Gastroesophageal sphincter (tissue), 4 donors: ENCODE measurements around the gene SKIC8. TPM values are rescaled to one million over a fixed set of nuclear protein-coding genes. Genes with fewer than 3 reads are reported as not detected.

Experiments
- ATAC-seq: fragments of 150-250 bp; one replicate; pipeline ENCODE4 v1.9.1; 2016; ENCODE audit warnings: mild to moderate bottlenecking, moderate library complexity
- H3K27ac ChIP-seq, 4 donors: fragments of 200-600 bp; sonication (generic) in 3 of 4; 1 replicate in 3 of 4; 2 replicates in 1 of 4; pipeline ENCODE4 v1.5.1; 2016 to 2019
- H3K27me3 ChIP-seq: fragments of 200-600 bp; sonication (generic); one replicate; pipeline ENCODE4 v1.5.1; 2019
- H3K36me3 ChIP-seq, 2 donors: fragments of 200-600 bp; sonication (generic); one replicate each; pipeline ENCODE4 v1.5.1; 2019; ENCODE audit warnings: control low read depth in 1 of 2
- H3K4me1 ChIP-seq, 3 donors: fragments of 200-600 bp; sonication (generic); 1 replicate in 2 of 3; 2 replicates in 1 of 3; pipeline ENCODE4 v1.5.1; 2016 to 2019; ENCODE audit warnings: control low read depth in 2 of 3
- H3K4me3 ChIP-seq, 2 donors: fragments of 200-600 bp; sonication (generic); one replicate each; pipeline ENCODE4 v1.5.1; 2019; ENCODE audit warnings: mild to moderate bottlenecking in 1 of 2, moderate library complexity in 1 of 2
- H3K9me3 ChIP-seq, 3 donors: fragments of 200-600 bp; sonication (generic); one replicate each; pipeline ENCODE4 v1.5.1; 2017 to 2019; ENCODE audit warnings: control low read depth in 2 of 3
- CTCF ChIP-seq, 4 experiments: fragments of 200-600 bp in 2 of 4; fragments of 450-650 bp in 2 of 4; sonication (generic) in 1 of 4; IDR thresholded peaks; one replicate each; pipeline ENCODE4 v1.5.1; 2017 to 2019; ENCODE audit warnings: antibody characterized with exemption in 4 of 4, mild to moderate bottlenecking in 2 of 4, moderate library complexity in 2 of 4
- EP300 ChIP-seq: sonication (generic); formaldehyde crosslinking; IDR thresholded peaks from one replicate; pipeline ENCODE4 v1.6.1; 2017; ENCODE audit warnings: antibody characterized with exemption, mild to moderate bottlenecking
- POLR2A ChIP-seq, 2 donors: fragments of 450-650 bp; IDR thresholded peaks; one replicate each; pipeline ENCODE4 v1.6.1; 2017; ENCODE audit warnings: antibody characterized with exemption in 2 of 2, mild to moderate bottlenecking in 2 of 2, moderate library complexity in 1 of 2
- POLR2AphosphoS5 ChIP-seq: sonication (generic); formaldehyde crosslinking; IDR thresholded peaks from one replicate; pipeline ENCODE4 v1.6.1; 2017; ENCODE audit warnings: antibody characterized with exemption
- WGBS, 2 donors: methylation state at CpG; one replicate each; pipeline ENCODE4 v1.1.5; 2018; ENCODE audit warnings: low coverage in 1 of 2; 5-methylcytosine and 5-hydroxymethylcytosine counted together
- total RNA-seq, 4 donors: library from RNA; depleted of rRNA; stranded (reverse); fragments of >200 nt; gene quantifications; one replicate each; pipeline ENCODE4 v1.1.0, GENCODE V29; 2016

The SKIC8 gene
- total RNA-seq, 4 donors from 2014 or later = 31.1 to 59.0 (median 44.4) TPM

GRCh38 chr15:78342021-78342420, 42.6 kb upstream of the SKIC8 start:
- TF ChIP-seq POLR2AphosphoS5 = no peak
- TF ChIP-seq POLR2A (IDR thresholded peaks at IDR 0.05) = no peak
- TF ChIP-seq EP300 = no peak
- TF ChIP-seq CTCF (IDR thresholded peaks at IDR 0.05) = no peak
- Histone ChIP-seq H3K9me3 (no peaks in the 10 kb centered on the region), H3K27ac (no peak overlapping the region), H3K4me1 (peaks cover 0 to 16% (median 0%) of the 10 kb centered on the region in 3 donors), H3K27me3 (peaks cover 88% of the 10 kb centered on the region), H3K36me3 (no peaks in the 10 kb centered on the region), H3K4me3 (no peak overlapping the region)
- ATAC-seq = no peak
- 64 to 71% methylated on average over 1 to 5 of the region's 5 CpGs for WGBS, 2 donors

- Histone ChIP-seq H3K36me3 (no peaks in the 10 kb centered on the region), H3K4me1 (peaks cover 0 to 16% (median 0%) of the 10 kb centered on the region in 3 donors), H3K4me3 (no peak overlapping the region), H3K27ac (no peak overlapping the region), H3K9me3 (no peaks in the 10 kb centered on the region), H3K27me3 (peaks cover 89% of the 10 kb centered on the region)
- no peak for TF ChIP-seq EP300
- no peak for ATAC-seq
- 13 to 23% methylated on average over 18 to 21 of the region's 53 CpGs for WGBS, 2 donors
Measured at GRCh38 chr15:78341057-78341987, 41.9 kb upstream of the SKIC8 start.

- TF ChIP-seq CTCF (IDR thresholded peaks at IDR 0.05) (no peak), POLR2AphosphoS5 (no peak), EP300 (no peak), POLR2A (IDR thresholded peaks at IDR 0.05) (no peak)
- H3K4me1 ChIP-seq = peaks cover 0 to 16% (median 0%) of the 10 kb centered on the region in 3 donors
- H3K9me3 ChIP-seq = no peaks in the 10 kb centered on the region
- peaks cover 89% of the 10 kb centered on the region for H3K27me3 ChIP-seq
- no peaks in the 10 kb centered on the region for H3K36me3 ChIP-seq
- no peak within 1 kb of the TSS for H3K27ac ChIP-seq
- WGBS, 2 donors = 3% methylated on average over 18 of the region's 67 CpGs; no CpG with 5 or more reads in 1 of the 2 donors
- ATAC-seq = no peak
- peak within 1 kb of the TSS in 1 of 2 donors; percentile 6 for H3K4me3 ChIP-seq
Measured at GRCh38 chr15:78340231-78341056, 41.0 kb upstream of the SKIC8 start, which contains the start of gene CRABP1. Gene CRABP1, plus strand, starts transcription at chr15:78340353. Its CDS starts 76 bp downstream, at chr15:78340429.

GRCh38 chr15:78339559-78339958, 40.1 kb upstream of the SKIC8 start:
- Histone ChIP-seq H3K4me3 (no peak overlapping the region), H3K9me3 (peaks cover 0 to 5% (median 0%) of the 10 kb centered on the region in 3 donors), H3K27ac (no peak overlapping the region), H3K36me3 (no peaks in the 10 kb centered on the region), H3K27me3 (peaks cover 95% of the 10 kb centered on the region), H3K4me1 (peaks cover 0 to 16% (median 0%) of the 10 kb centered on the region in 3 donors)
- TF ChIP-seq POLR2AphosphoS5 = no peak
- no peak for TF ChIP-seq CTCF (IDR thresholded peaks at IDR 0.05)
- no peak for TF ChIP-seq EP300
- no peak for TF ChIP-seq POLR2A (IDR thresholded peaks at IDR 0.05)
- WGBS, 2 donors = 43 to 48% methylated on average over 6 to 7 of the region's 17 CpGs
- no peak for ATAC-seq

GRCh38 chr15:78338781-78339180, 39.4 kb upstream of the SKIC8 start:
- no peak for TF ChIP-seq POLR2A (IDR thresholded peaks at IDR 0.05)
- TF ChIP-seq CTCF (IDR thresholded peaks at IDR 0.05) = no peak
- TF ChIP-seq POLR2AphosphoS5 = no peak
- no peak for TF ChIP-seq EP300
- 53 to 69% methylated on average over 2 to 5 of the region's 7 CpGs for WGBS, 2 donors
- Histone ChIP-seq H3K36me3 (no peaks in the 10 kb centered on the region), H3K4me1 (peaks cover 0 to 16% (median 0%) of the 10 kb centered on the region in 3 donors), H3K9me3 (peaks cover 0 to 11% (median 0%) of the 10 kb centered on the region in 3 donors), H3K4me3 (no peak overlapping the region), H3K27me3 (peaks cover 95% of the 10 kb centered on the region), H3K27ac (no peak overlapping the region)
- no peak for ATAC-seq
